Measurements from ENCODE around the gene TEX14. TPM values are rescaled to one million over a fixed set of nuclear protein-coding genes. Genes with fewer than 3 reads are reported as not detected.

The TEX14 gene
- total and polyA plus RNA-seq, 8 donors = 0.47 to 2.1 (median 1.3) TPM

DNA sequence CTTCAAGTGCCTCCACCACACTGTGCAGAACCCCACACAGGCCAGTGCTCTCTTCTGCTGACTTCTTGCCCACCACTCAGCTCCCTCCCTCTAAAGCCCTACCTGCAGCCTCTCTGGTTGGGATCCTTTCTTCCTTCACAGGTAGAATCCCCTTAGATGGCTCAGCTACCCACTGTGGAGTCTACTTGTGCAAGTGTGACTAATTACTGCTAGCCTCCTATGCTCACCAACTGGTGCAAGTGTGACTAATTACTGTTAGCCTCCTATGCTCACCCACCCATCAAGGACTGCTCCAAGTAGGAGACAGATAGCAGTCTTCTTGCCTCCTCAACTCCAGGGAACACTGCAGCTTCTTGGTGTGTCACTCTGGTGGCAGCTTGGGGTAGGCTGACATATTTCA is 43.6 kb downstream of the TEX14 start:
- no peaks in the 10 kb centered on the region for H3K27me3 ChIP-seq
- H3K4me3 ChIP-seq = no peak overlapping the region
- H3K27ac ChIP-seq = no peak overlapping the region
- no peak for ATAC-seq
- intact Hi-C loops (cut with DNase I) = no loop called here
- TF ChIP-seq, protein P1, sequence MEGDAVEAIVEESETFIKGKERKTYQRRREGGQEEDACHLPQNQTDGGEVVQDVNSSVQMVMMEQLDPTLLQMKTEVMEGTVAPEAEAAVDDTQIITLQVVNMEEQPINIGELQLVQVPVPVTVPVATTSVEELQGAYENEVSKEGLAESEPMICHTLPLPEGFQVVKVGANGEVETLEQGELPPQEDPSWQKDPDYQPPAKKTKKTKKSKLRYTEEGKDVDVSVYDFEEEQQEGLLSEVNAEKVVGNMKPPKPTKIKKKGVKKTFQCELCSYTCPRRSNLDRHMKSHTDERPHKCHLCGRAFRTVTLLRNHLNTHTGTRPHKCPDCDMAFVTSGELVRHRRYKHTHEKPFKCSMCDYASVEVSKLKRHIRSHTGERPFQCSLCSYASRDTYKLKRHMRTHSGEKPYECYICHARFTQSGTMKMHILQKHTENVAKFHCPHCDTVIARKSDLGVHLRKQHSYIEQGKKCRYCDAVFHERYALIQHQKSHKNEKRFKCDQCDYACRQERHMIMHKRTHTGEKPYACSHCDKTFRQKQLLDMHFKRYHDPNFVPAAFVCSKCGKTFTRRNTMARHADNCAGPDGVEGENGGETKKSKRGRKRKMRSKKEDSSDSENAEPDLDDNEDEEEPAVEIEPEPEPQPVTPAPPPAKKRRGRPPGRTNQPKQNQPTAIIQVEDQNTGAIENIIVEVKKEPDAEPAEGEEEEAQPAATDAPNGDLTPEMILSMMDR (IDR thresholded peaks at IDR 0.05) = no peak
- no peak for DNase-seq
- H3K4me1 ChIP-seq = no peaks in the 10 kb centered on the region
- no peaks in the 10 kb centered on the region for H3K36me3 ChIP-seq
- no peaks in the 10 kb centered on the region for H3K9me3 ChIP-seq

DNA sequence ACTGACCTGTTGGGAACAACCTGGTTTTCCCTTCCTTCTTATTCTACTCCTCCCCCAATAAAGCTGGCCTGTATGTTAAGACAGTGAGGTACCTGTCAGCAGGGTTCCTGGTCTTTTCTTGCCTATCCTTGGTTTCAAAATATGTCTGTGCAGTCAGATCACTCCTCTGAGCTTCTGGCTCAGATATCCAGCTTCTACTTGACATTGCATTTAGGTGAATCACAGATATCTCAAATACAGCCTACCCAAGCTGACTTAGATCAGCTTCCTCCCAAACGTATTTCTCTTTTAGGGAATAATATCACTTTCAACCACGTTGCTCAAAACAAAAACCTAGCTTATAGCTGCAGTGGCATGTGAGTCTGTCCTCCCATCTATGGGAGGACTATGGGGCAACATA is 48.7 kb downstream of the TEX14 start:
- TF ChIP-seq, protein P1 (IDR thresholded peaks at IDR 0.05) = no peak
- ATAC-seq = peak; percentile 48
- no peaks in the 10 kb centered on the region for H3K36me3 ChIP-seq
- H3K4me1 ChIP-seq = no peaks in the 10 kb centered on the region
- H3K4me3 ChIP-seq = no peak overlapping the region
- no peak for DNase-seq
- H3K27ac ChIP-seq = no peak overlapping the region
- H3K27me3 ChIP-seq = no peaks in the 10 kb centered on the region
- no peaks in the 10 kb centered on the region for H3K9me3 ChIP-seq
- intact Hi-C loops (cut with DNase I) = no loop called here

GRCh38 chr17:58641887-58642311 is 49.9 kb downstream of the TEX14 start:
- Histone ChIP-seq H3K9me3 (no peaks in the 10 kb centered on the region), H3K27me3 (no peaks in the 10 kb centered on the region), H3K4me1 (no peaks in the 10 kb centered on the region), H3K36me3 (no peaks in the 10 kb centered on the region), H3K27ac (no peak overlapping the region), H3K4me3 (no peak overlapping the region)
- intact Hi-C loops (cut with DNase I) = no loop called here
- DNase-seq (no peak), ATAC-seq (no peak)
- TF ChIP-seq, protein P1 (IDR thresholded peaks at IDR 0.05) = no peak

DNA sequence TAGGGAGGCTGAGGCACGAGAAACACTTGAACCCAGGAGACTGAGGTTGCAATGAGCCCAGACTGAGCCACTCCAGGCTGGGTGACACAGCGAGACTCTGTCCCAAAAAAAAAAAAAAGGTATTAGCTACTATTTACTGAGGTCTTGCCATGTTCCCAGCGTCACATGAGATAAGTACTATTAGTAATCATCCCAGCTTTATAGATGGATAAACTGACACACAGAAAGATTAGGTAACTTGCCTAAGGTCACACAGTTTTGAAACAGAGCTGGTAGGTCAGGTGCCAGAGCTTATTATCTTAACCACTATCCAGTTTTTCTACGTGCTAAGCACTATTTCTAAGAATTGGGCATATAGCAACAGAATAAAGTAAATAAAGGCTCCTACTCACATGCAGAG is 51.6 kb downstream of the TEX14 start:
- Histone ChIP-seq H3K27ac (no peak overlapping the region), H3K4me3 (no peak overlapping the region), H3K27me3 (no peaks in the 10 kb centered on the region), H3K4me1 (no peaks in the 10 kb centered on the region), H3K36me3 (no peaks in the 10 kb centered on the region), H3K9me3 (no peaks in the 10 kb centered on the region)
- DNase-seq (no peak), ATAC-seq (no peak)
- intact Hi-C loops (cut with DNase I) = no loop called here
- TF ChIP-seq, protein P1 (IDR thresholded peaks at IDR 0.05) = no peak

- H3K27ac ChIP-seq = no peak overlapping the region
Observed at GRCh38 chr17:58639681-58640080, 52.2 kb downstream of the TEX14 start.

More at GRCh38 chr17:58639681-58640080, 52.2 kb downstream of the TEX14 start:
- Histone ChIP-seq H3K9me3 (no peaks in the 10 kb centered on the region), H3K27me3 (no peaks in the 10 kb centered on the region), H3K4me1 (no peaks in the 10 kb centered on the region), H3K36me3 (no peaks in the 10 kb centered on the region), H3K4me3 (no peak overlapping the region)
- ATAC-seq = no peak
- TF ChIP-seq, protein P1 (IDR thresholded peaks at IDR 0.05) = no peak
- no peak for DNase-seq
- intact Hi-C loops (cut with DNase I) = no loop called here
